Transverse colon (tissue), 4 donors: Measurements from ENCODE around the gene PCNX4. TPM values are rescaled to one million over a fixed set of nuclear protein-coding genes. Genes with fewer than 3 reads are reported as not detected.

ENCODE experiments used
- DNase-seq: peaks from one replicate; pipeline ENCODE4 v3.0.0-alpha.2; 2019
- H3K27ac ChIP-seq, 4 donors: fragments of 200-600 bp; sonication (generic); 2 replicates each; pipeline ENCODE4 v1.5.1; 2016 to 2018; ENCODE audit warnings: inconsistent platforms in 4 of 4
- H3K27me3 ChIP-seq: fragments of 200-600 bp; sonication (generic); 2 replicates; pipeline ENCODE4 v1.5.1; 2017; ENCODE audit warnings: inconsistent platforms
- H3K36me3 ChIP-seq, 4 donors: fragments of 200-600 bp; sonication (generic); 2 replicates each; pipeline ENCODE4 v1.5.1; 2017 to 2019; ENCODE audit warnings: inconsistent platforms in 4 of 4
- H3K4me1 ChIP-seq, 4 donors: fragments of 200-600 bp; sonication (generic); 2 replicates each; pipeline ENCODE4 v1.5.1; 2017 to 2020; ENCODE audit warnings: inconsistent platforms in 4 of 4
- H3K4me3 ChIP-seq, 4 donors: fragments of 200-600 bp; sonication (generic); 1 replicate in 1 of 4; 2 replicates in 3 of 4; pipeline versions ENCODE4 v1.5.1 to v1.6.1; 2017 to 2019; ENCODE audit warnings: inconsistent platforms in 4 of 4
- H3K9me3 ChIP-seq, 2 donors: fragments of 200-600 bp; sonication (generic); 2 replicates each; pipeline ENCODE4 v1.5.1; 2017 to 2019; ENCODE audit warnings: inconsistent platforms in 2 of 2
- CTCF ChIP-seq, 5 experiments: fragments of 200-600 bp in 3 of 5; fragments of 450-650 bp in 2 of 5; sonication (generic) in 3 of 5; IDR thresholded peaks; 1 replicate in 2 of 5; 2 replicates in 3 of 5; pipeline ENCODE4 v1.5.1; 2016 to 2017; ENCODE audit warnings: antibody characterized with exemption in 5 of 5, inconsistent platforms in 3 of 5, mild to moderate bottlenecking in 2 of 5, moderate library complexity in 1 of 5
- EP300 ChIP-seq: sonication (generic); formaldehyde crosslinking; IDR thresholded peaks from one replicate; pipeline ENCODE4 v1.6.1; 2017; ENCODE audit warnings: antibody characterized with exemption, low read depth
- POLR2A ChIP-seq: fragments of 450-650 bp; IDR thresholded peaks from one replicate; pipeline ENCODE4 v1.6.1; 2016; ENCODE audit warnings: antibody characterized with exemption, mild to moderate bottlenecking, moderate library complexity
- POLR2AphosphoS5 ChIP-seq, 3 donors: sonication (generic); formaldehyde crosslinking; IDR thresholded peaks; one replicate each; pipeline ENCODE4 v1.6.1; 2016; ENCODE audit warnings: antibody characterized with exemption in 3 of 3
- WGBS, 2 donors: methylation state at CpG; one replicate each; pipeline ENCODE4 v1.1.5; 2018; ENCODE audit warnings: low coverage in 1 of 2; 5-methylcytosine and 5-hydroxymethylcytosine counted together
- in situ Hi-C, 4 donors: fragments of 200-750 bp; cut with MboI; loops; one replicate each; pipeline versions ENCODE4 v1.15.0 to v1.15.1; 2017; ENCODE audit warnings: low sequenced_read_pairs in 3 of 4, low pct_ligation_motif_present in 1 of 4, low pct_unique_long_range_greater_than_20kb in 1 of 4
- intact Hi-C: fragments of 100-400 bp; cut with DNase I; formaldehyde crosslinking; loops from one replicate; pipeline ENCODE4 v1.15.1; 2023; ENCODE audit warnings: low total_unique reads
- total RNA-seq, 4 donors: library from RNA; depleted of rRNA; stranded (reverse); fragments of >200 nt; gene quantifications; one replicate each; pipeline ENCODE4 v1.1.0, GENCODE V29; 2016

Gene PCNX4
- total RNA-seq, 4 donors from 2014 or later: 32.9 to 118 (median 54.8) TPM

GRCh38 chr14:60170948-60171347 is 79.2 kb downstream of the PCNX4 start:
- H3K27me3 ChIP-seq: no peaks in the 10 kb centered on the region
- H3K4me3 ChIP-seq: no peak overlapping the region
- H3K27ac ChIP-seq: no peak overlapping the region
- no peaks in the 10 kb centered on the region for H3K9me3 ChIP-seq
- in situ Hi-C loops: no loop called here
- no peak for DNase-seq
- intact Hi-C loops: no loop called here
- TF ChIP-seq CTCF (IDR thresholded peaks at IDR 0.05): no peak
- TF ChIP-seq POLR2A: no peak
- no peak for TF ChIP-seq POLR2AphosphoS5 (IDR thresholded peaks at IDR 0.05)
- TF ChIP-seq EP300: no peak
- H3K4me1 ChIP-seq: peaks cover 0 to 7% (median 1%) of the 10 kb centered on the region in 4 donors
- no peaks in the 10 kb centered on the region for H3K36me3 ChIP-seq
- WGBS, 2 donors: 91% methylated on average over 4 of the region's 4 CpGs; no CpG with 5 or more reads in 1 of the 2 donors

GRCh38 chr14:60171690-60172089 is 80.0 kb downstream of the PCNX4 start:
- WGBS, 2 donors: 68 to 100% methylated on average over 2 of the region's 2 CpGs
- no peaks in the 10 kb centered on the region for H3K4me1 ChIP-seq

GRCh38 chr14:60174352-60175254 is 82.9 kb downstream of the PCNX4 start:
- no peaks in the 10 kb centered on the region for H3K9me3 ChIP-seq
- H3K4me3 ChIP-seq: no peak overlapping the region
- 83% methylated on average over 8 to 11 of the region's 11 CpGs for WGBS, 2 donors
- no peaks in the 10 kb centered on the region for H3K36me3 ChIP-seq
- in situ Hi-C loops: loop anchor here in 1 of 4 donors (25.0 kb wide), 1 partner anchor 388 kb away; no protein-coding TSS in a partner anchor
- H3K27me3 ChIP-seq: no peaks in the 10 kb centered on the region
- no peak overlapping the region for H3K27ac ChIP-seq
- DNase-seq: no peak
- TF ChIP-seq POLR2AphosphoS5 (IDR thresholded peaks at IDR 0.05) (no peak), CTCF (IDR thresholded peaks at IDR 0.05) (no peak), POLR2A (no peak), EP300 (no peak)
- intact Hi-C loops: no loop called here
- no peaks in the 10 kb centered on the region for H3K4me1 ChIP-seq

More at GRCh38 chr14:60171690-60172089, 80.0 kb downstream of the PCNX4 start:
- Histone ChIP-seq H3K27me3 (no peaks in the 10 kb centered on the region), H3K36me3 (no peaks in the 10 kb centered on the region), H3K4me3 (no peak overlapping the region), H3K27ac (no peak overlapping the region), H3K9me3 (no peaks in the 10 kb centered on the region)
- TF ChIP-seq CTCF (IDR thresholded peaks at IDR 0.05) (no peak), POLR2A (no peak), EP300 (no peak), POLR2AphosphoS5 (IDR thresholded peaks at IDR 0.05) (no peak)
- in situ Hi-C loops (no loop called here), intact Hi-C loops (no loop called here)
- no peak for DNase-seq

- Histone ChIP-seq H3K27me3 (no peaks in the 10 kb centered on the region), H3K4me1 (no peaks in the 10 kb centered on the region), H3K4me3 (no peak overlapping the region), H3K9me3 (no peaks in the 10 kb centered on the region), H3K27ac (no peak overlapping the region), H3K36me3 (no peaks in the 10 kb centered on the region)
- 80 to 100% methylated on average over 2 of the region's 2 CpGs for WGBS, 2 donors
- intact Hi-C loops (no loop called here), in situ Hi-C loops (loop anchor here in 1 of 4 donors (25.0 kb wide), 1 partner anchor 387 kb away; no protein-coding TSS in a partner anchor)
- DNase-seq: no peak
- TF ChIP-seq CTCF (IDR thresholded peaks at IDR 0.05): no peak
Measured at GRCh38 chr14:60175255-60175902, 83.7 kb downstream of the PCNX4 start.
